Smooth muscle cell (in vitro differentiated cells): ENCODE measurements around the gene SMIM36. TPM values are rescaled to one million over a fixed set of nuclear protein-coding genes. Genes with fewer than 3 reads are reported as not detected.

Source experiments
- DNase-seq: peaks from one replicate; lab custom pipeline; 2025; ENCODE audit not compliant: unreplicated experiment; lab: John Stamatoyannopoulos, UW
- H2AFZ ChIP-seq: fragments of 200-600 bp; sonication (generic); 2 replicates; pipeline ENCODE4 v1.6.0; 2016; ENCODE audit warnings: antibody characterized with exemption, low read depth, mild to moderate bottlenecking
- H3F3A ChIP-seq: fragments of 200-600 bp; sonication (generic); 2 replicates; pipeline ENCODE4 v1.6.0; 2017; ENCODE audit warnings: antibody characterized with exemption, low read depth
- H3K27ac ChIP-seq: fragments of 200-600 bp; sonication (generic); 2 replicates; pipeline ENCODE4 v1.5.1; 2016; ENCODE audit warnings: low read depth, mild to moderate bottlenecking
- H3K27me3 ChIP-seq: fragments of 200-600 bp; sonication (generic); 2 replicates; pipeline ENCODE4 v1.6.1; 2016; ENCODE audit warnings: low read depth, mild to moderate bottlenecking
- H3K36me3 ChIP-seq: fragments of 200-600 bp; sonication (generic); 2 replicates; pipeline ENCODE4 v1.5.1; 2016; ENCODE audit warnings: low read depth
- H3K4me1 ChIP-seq: fragments of 200-600 bp; sonication (generic); 2 replicates; pipeline ENCODE4 v1.5.1; 2016; ENCODE audit warnings: low read depth
- H3K4me2 ChIP-seq: fragments of 200-600 bp; sonication (generic); 2 replicates; pipeline ENCODE4 v1.6.0; 2016; ENCODE audit warnings: mild to moderate bottlenecking
- H3K4me3 ChIP-seq: fragments of 200-600 bp; sonication (generic); 2 replicates; pipeline ENCODE4 v1.5.1; 2016; ENCODE audit warnings: mild to moderate bottlenecking
- H3K79me2 ChIP-seq: fragments of 200-600 bp; sonication (generic); 2 replicates; pipeline ENCODE4 v1.6.0; 2016; ENCODE audit warnings: low read depth, mild to moderate bottlenecking
- H3K9ac ChIP-seq: fragments of 200-600 bp; sonication (generic); 2 replicates; pipeline ENCODE4 v1.6.0; 2016; ENCODE audit warnings: low read depth
- H3K9me3 ChIP-seq: fragments of 200-600 bp; sonication (generic); replicated peaks from 2 replicates; pipeline ENCODE4 v1.5.1; 2016; ENCODE audit warnings: low read depth
- H4K20me1 ChIP-seq: fragments of 200-600 bp; sonication (generic); 2 replicates; pipeline ENCODE4 v1.6.0; 2016; ENCODE audit warnings: low read depth
- CTCF ChIP-seq: fragments of 200-600 bp; sonication (generic); IDR thresholded peaks from 2 replicates; pipeline ENCODE4 v1.5.1; 2017; ENCODE audit warnings: borderline replicate concordance, mild to moderate bottlenecking, antibody characterized with exemption; ENCODE audit not compliant: insufficient read depth, poor library complexity, severe bottlenecking
- WGBS: methylation state at CpG from one replicate; pipeline ENCODE4 v1.1.7; 2016; ENCODE audit warnings: low lambda C conversion rate; 5-methylcytosine and 5-hydroxymethylcytosine counted together
- polyA plus RNA-seq: library from polyadenylated mRNA; unstranded; fragments of >200 nt; fragmentation: Nextera tagmentation; extraction: Ambion mirVana; gene quantifications from 2 replicates; pipeline ENCODE4 v1.2.1, GENCODE V29; 2016
- total RNA-seq: library from RNA; depleted of rRNA; stranded (reverse); fragments of >200 nt; gene quantifications from 2 replicates; pipeline ENCODE4 v1.2.3, GENCODE V29; 2014

Gene SMIM36
- total and polyA plus RNA-seq, 2 experiments from 2014 or later: not detected

GRCh38 chr17:55440391-55440790 lies 70.9 kb downstream of the SMIM36 start:
- TF ChIP-seq CTCF: no peak
- no peak for DNase-seq
- Histone ChIP-seq H3K9ac (no peak overlapping the region), H3F3A (no peaks in the 10 kb centered on the region), H3K27ac (no peak overlapping the region), H3K4me1 (peaks cover 28% of the 10 kb centered on the region), H3K9me3 (no peaks in the 10 kb centered on the region), H3K4me3 (no peak overlapping the region), H2AFZ (no peak overlapping the region), H3K4me2 (no peak overlapping the region), H3K79me2 (no peaks in the 10 kb centered on the region), H3K36me3 (no peaks in the 10 kb centered on the region), H3K27me3 (no peaks in the 10 kb centered on the region), H4K20me1 (no peaks in the 10 kb centered on the region)
- 82% methylated on average over 3 of the region's 3 CpGs for WGBS

- Histone ChIP-seq H3F3A (peaks cover 8% of the 10 kb centered on the region), H4K20me1 (no peaks in the 10 kb centered on the region), H3K4me2 (no peak overlapping the region), H3K79me2 (no peaks in the 10 kb centered on the region), H3K4me3 (no peak overlapping the region), H3K9ac (no peak overlapping the region), H3K27me3 (no peaks in the 10 kb centered on the region), H3K36me3 (no peaks in the 10 kb centered on the region), H3K4me1 (peaks cover 19% of the 10 kb centered on the region), H2AFZ (no peak overlapping the region), H3K9me3 (no peaks in the 10 kb centered on the region), H3K27ac (no peak overlapping the region)
- no peak for TF ChIP-seq CTCF
- 62% methylated on average over 5 of the region's 5 CpGs for WGBS
- no peak for DNase-seq
These were observed 74.1 kb downstream of the SMIM36 start for GRCh38 chr17:55437159-55437605.

- no peak for TF ChIP-seq CTCF
- no peak overlapping the region for H3K4me3 ChIP-seq
- H3F3A ChIP-seq: peaks cover 8% of the 10 kb centered on the region
- WGBS: 92% methylated on average over 4 of the region's 4 CpGs
- DNase-seq: no peak
- H3K9ac ChIP-seq: no peak overlapping the region
- no peaks in the 10 kb centered on the region for H4K20me1 ChIP-seq
- no peaks in the 10 kb centered on the region for H3K27me3 ChIP-seq
- peaks cover 19% of the 10 kb centered on the region for H3K4me1 ChIP-seq
- no peaks in the 10 kb centered on the region for H3K79me2 ChIP-seq
- no peaks in the 10 kb centered on the region for H3K9me3 ChIP-seq
- no peak overlapping the region for H3K4me2 ChIP-seq
- no peaks in the 10 kb centered on the region for H3K36me3 ChIP-seq
- H2AFZ ChIP-seq: no peak overlapping the region
- no peak overlapping the region for H3K27ac ChIP-seq
These were observed 74.8 kb downstream of the SMIM36 start for GRCh38 chr17:55436224-55437158.
